ENCODE data around the gene RABGGTA.

The RABGGTA gene, protein sequence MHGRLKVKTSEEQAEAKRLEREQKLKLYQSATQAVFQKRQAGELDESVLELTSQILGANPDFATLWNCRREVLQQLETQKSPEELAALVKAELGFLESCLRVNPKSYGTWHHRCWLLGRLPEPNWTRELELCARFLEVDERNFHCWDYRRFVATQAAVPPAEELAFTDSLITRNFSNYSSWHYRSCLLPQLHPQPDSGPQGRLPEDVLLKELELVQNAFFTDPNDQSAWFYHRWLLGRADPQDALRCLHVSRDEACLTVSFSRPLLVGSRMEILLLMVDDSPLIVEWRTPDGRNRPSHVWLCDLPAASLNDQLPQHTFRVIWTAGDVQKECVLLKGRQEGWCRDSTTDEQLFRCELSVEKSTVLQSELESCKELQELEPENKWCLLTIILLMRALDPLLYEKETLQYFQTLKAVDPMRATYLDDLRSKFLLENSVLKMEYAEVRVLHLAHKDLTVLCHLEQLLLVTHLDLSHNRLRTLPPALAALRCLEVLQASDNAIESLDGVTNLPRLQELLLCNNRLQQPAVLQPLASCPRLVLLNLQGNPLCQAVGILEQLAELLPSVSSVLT

DNA sequence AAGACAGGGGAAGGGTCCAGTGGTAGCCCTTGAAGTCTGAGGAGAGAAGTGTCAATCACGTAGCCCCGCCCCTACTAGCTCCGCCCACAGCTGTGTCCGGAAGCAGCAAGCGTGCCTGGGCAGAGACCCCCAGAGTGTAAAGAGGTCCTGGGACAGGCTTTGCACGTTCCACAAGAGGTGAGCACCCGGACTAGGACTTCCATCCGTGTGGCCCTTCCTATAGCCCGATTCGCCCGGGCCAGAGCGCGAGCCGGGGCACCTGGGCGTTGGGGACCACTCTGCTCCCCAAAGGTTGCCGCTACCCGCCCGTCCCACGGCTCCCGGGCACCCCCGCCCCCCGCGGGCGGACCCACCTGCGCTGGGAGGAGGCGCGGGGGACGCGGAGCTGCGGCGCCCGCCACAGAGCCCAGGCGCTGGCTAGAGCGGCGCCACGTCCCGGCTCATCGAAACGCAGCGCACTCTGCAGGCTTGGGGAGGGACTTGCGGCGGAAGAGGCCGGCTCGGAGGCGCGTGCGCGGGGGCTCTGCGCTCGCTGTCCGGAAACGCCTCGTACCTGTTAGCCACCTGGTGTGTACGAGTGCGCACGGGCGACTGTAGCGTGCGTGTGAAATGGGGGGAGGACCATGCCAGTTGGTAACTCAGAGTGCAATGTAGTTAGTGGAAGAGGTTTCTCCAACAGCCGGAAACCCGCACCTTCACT, at the start of gene RABGGTA:
Gene RABGGTA (minus strand): TSS at position 464 of the 700 bp plus-strand sequence. CDS start 482 bp downstream, outside the sequence.
- DNase-seq (ENCODE audit: insufficient read length, low spot score) (peak; percentile 91), FAIRE-seq (peak; percentile 82)

DNA sequence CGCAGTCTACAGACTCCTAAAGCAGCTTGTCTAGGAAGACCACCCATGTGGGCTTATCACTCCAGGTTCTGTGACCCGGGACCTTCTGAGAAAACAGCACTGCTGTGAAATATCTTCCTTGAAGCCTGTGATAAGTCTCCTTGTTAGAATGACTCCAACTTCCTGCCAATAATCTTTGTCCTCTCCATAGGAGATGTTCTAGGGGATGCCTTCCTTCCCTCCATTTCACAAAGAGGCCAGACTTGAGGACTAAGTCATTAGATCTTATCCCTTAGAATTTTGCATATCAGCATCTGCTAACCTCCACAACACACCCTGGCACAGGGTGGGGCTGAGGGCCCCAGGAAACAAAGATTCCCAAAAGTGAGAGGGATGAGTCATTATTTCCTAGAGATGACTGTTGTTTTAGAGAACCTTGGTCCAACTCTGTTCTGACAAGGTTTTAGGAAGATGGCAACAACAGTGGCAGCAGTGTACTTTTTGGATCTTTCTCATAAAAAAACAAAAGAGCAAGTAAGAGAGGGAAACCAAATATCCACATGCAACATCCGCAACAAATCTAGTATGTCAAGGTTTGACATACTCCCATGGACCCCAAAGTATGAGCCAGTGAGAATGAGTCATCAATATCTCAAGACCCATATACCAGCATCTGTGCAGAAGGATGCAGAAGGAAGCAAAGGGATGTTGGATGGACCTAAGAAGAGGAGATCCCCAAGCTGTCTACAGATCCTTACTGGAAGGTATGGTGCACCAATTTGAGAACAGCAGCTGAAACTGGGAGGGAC, 45.9 kb upstream of the RABGGTA start:
- DNase-seq (ENCODE audit: insufficient read length, low spot score) (no peak), FAIRE-seq (no peak)

DNA sequence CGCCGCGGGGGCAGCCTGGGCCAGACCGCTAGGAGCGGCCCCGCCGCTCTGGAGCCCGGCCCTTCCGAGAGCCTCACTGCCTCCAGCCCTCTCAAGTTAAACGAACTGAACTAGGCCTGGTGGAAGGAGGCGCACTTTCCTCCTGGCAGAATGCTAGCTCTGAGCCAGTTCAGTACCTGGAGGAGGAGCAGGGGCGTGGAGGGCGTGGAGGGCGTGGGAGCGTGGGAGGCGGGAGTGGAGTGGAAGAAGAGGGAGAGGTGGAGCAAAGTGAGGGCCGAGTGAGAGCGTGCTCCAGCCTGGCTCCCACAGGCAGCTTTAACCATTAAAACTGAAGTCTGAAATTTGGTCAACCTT, 45.2 kb upstream of the RABGGTA start:
- no peak for FAIRE-seq
- no peak for DNase-seq (ENCODE audit: insufficient read length, low spot score)

DNA sequence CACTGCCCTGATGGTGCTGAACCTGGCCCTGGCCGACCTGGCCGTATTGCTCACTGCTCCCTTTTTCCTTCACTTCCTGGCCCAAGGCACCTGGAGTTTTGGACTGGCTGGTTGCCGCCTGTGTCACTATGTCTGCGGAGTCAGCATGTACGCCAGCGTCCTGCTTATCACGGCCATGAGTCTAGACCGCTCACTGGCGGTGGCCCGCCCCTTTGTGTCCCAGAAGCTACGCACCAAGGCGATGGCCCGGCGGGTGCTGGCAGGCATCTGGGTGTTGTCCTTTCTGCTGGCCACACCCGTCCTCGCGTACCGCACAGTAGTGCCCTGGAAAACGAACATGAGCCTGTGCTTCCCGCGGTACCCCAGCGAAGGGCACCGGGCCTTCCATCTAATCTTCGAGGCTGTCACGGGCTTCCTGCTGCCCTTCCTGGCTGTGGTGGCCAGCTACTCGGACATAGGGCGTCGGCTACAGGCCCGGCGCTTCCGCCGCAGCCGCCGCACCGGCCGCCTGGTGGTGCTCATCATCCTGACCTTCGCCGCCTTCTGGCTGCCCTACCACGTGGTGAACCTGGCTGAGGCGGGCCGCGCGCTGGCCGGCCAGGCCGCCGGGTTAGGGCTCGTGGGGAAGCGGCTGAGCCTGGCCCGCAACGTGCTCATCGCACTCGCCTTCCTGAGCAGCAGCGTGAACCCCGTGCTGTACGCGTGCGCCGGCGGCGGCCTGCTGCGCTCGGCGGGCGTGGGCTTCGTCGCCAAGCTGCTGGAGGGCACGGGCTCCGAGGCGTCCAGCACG, 44.6 kb upstream of the RABGGTA start:
- FAIRE-seq (no peak), DNase-seq (ENCODE audit: insufficient read length, low spot score) (no peak)

DNA sequence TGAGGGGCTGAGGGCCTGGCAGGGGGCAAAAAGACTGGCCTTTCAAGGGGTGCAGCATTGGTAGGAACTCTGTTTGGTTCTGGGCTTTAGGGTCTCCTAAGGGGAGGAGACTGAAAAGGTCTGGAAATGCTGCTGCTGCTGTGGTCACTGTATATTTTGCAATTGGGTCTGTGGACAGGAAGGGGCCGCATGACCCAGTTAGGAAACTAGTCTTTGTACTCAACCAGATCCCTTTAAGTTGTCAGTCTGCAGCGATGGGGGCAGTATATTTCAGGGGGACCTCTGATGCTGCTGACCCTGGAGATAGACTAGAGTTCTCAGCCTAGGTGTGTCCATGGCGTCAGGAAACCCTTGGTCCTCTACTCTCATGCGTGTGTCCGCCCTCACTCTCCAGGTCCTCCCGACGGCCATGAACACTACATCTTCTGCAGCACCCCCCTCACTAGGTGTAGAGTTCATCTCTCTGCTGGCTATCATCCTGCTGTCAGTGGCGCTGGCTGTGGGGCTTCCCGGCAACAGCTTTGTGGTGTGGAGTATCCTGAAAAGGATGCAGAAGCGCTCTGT, 43.9 kb upstream of the RABGGTA start:
- no peak for DNase-seq (ENCODE audit: insufficient read length, low spot score)
- no peak for FAIRE-seq

DNA sequence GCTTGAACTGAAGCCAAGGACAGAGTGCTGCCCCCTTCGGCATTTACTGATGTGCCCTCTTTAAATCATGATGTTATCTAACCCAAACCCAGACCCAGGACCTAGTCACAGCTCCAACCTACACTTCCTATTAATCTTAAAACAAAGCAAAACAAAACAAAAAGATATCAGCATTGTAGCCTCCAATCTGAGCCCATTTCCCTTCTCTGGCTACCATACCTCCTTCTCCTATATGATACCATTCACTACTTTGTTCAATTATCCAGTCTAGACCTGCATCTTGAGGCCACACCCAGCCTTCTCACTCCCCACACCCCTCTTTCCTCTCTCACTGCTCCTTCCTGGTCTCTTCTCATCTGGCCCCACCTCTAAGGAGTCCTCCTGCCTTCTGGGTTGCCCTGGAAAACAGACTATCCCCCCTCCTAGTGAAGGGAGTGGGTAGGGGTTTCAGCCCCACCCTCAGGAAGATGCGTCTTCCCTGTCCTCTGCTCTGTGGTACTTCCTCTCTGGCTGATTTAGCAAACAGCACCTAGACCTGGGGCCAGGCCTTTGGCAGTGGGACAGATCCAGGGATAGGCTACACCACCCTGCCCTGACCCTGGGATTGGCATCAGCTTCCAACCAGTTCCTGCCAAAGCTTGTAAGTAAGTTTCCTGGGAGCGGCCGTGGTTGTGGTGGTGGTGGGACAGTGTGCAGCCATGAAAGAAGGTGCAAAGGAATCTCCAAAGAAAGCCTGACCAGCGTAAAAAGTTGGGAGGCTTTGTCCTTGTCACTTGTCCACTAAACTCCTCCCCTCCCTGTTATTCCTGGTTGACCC, 43.2 kb upstream of the RABGGTA start:
- no peak for FAIRE-seq

DNA sequence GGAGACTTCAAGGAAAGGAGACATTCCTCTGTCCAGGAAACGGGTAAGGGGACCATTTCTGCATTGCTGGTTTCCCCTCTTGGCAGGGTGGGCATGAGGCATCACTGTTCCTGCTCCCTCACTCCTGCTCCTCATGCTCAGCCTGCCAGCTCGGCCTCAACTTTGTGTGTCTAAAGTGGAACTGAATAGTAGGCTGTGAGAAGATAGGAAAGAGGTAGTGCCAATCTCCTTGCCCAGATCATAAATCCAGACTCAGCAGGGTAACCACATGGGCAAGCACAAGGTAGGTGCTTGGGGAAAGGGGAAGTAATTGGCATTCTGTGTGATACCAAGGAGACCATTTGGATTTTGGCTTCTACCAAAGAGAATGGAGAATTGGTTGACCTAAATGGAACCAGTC, 42.5 kb upstream of the RABGGTA start:
- DNase-seq (ENCODE audit: insufficient read length, low spot score) = no peak
- FAIRE-seq = no peak

More for the DNA sequence above, 43.2 kb upstream of the RABGGTA start:
- no peak for DNase-seq (ENCODE audit: insufficient read length, low spot score)

DNA sequence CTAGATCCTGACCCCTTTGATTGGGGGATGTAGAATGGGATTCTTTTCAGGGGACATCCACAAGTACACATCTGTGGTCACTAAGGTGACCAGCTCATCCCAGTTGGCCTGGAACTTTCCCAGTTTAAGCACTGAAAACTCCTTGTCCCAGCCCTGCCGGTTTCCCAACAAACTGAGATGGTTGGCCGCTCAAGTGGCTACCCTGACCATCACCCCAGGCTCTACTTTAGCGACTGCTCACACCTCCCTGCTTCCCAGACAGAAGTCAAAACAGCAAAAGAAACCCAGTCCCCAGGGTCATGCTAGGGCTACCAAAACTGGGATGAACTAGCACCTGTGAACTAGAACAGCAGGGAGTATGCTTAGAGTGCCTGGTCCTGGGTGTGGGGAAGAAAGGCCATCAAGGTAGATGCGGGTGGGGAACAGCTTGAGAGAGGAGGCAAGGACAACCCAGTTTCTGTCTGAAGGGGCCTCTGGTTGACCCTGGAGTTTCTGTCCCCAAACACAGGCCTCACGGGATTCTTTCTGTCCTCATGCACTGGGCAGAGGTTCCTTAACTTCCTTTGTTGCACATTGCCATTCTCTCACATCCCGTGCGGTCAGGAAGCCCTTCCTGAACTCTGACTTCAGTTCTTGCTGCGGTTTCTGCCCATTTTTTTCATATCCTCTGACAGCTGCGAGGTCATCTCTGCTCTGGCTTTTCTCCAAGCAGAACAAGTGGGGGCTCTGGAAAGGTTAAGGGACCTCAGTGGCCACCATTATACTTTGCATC, 41.5 kb upstream of the RABGGTA start:
- peak; percentile 52 for FAIRE-seq

DNA sequence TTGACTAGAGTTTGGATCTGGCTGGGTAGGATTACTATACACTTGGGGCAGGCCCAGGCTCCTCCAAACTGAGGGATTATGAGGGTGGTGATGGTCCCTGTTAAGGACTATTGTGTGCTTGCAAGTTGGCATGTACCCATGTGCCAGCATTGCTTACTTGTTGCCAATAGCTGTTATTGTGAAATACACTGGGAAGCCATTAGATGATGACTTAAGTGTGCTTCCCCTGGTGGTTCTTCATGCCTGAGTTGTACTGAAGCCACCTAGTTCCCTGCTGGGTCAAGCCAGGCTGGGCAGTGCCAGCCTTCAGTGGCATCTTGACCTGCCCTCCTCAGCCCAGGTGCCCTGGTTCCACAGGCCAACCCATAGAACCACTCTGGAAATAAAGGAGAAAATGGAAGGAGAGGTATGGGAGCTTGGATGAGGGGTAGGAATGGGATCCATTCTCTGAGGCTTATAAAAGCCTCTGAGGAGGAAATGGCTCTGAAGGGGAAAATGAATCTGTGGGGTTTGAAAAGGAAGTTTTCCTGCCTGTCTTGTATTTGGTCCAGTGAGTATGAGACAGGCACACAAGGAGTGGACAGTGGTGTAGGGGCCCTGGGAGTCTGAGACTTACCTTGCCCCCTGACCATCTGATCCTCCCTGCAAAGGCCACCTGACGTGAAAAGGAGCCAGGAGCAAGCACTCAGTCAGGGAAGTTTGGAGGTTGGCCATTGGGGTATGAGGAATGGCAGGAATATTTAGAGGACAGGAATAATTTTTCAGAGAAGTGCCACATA, 40.6 kb upstream of the RABGGTA start:
- FAIRE-seq (peak; percentile 23), DNase-seq (ENCODE audit: insufficient read length, low spot score) (no peak)

More for the DNA sequence above, 41.5 kb upstream of the RABGGTA start:
- DNase-seq (ENCODE audit: insufficient read length, low spot score) = no peak

DNA sequence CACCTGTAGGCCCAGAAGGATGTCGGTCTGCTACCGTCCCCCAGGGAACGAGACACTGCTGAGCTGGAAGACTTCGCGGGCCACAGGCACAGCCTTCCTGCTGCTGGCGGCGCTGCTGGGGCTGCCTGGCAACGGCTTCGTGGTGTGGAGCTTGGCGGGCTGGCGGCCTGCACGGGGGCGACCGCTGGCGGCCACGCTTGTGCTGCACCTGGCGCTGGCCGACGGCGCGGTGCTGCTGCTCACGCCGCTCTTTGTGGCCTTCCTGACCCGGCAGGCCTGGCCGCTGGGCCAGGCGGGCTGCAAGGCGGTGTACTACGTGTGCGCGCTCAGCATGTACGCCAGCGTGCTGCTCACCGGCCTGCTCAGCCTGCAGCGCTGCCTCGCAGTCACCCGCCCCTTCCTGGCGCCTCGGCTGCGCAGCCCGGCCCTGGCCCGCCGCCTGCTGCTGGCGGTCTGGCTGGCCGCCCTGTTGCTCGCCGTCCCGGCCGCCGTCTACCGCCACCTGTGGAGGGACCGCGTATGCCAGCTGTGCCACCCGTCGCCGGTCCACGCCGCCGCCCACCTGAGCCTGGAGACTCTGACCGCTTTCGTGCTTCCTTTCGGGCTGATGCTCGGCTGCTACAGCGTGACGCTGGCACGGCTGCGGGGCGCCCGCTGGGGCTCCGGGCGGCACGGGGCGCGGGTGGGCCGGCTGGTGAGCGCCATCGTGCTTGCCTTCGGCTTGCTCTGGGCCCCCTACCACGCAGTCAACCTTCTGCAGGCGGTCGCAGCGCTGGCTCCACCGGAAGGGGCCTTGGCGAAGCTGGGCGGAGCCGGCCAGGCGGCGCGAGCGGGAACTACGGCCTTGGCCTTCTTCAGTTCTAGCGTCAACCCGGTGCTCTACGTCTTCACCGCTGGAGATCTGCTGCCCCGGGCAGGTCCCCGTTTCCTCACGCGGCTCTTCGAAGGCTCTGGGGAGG, 39.5 kb upstream of the RABGGTA start, which contains the start of gene LTB4R:
Gene LTB4R (plus strand): TSS at position 857 of the 959 bp plus-strand sequence. CDS start 4,150 bp downstream, outside the sequence.
- FAIRE-seq (peak; percentile 81), DNase-seq (ENCODE audit: insufficient read length, low spot score) (peak; percentile 76)

DNA sequence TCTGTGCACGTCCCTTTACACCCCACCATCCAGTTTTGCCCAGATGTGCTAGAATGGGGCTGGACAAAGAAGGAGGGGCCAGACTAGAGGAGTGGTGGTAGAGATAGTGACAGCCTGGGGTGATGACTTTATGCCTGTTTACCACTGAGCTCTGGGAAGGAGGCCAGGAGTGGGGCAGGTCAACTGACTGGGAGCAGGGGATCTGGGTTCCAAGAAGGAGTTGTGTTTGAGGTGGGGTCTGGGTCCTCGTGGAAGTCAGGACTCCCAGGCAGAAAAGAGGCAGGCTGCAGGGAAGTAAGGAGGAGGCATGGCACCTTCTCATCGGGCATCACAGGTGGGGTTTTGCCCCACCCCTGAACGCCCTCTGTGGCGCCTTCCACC, 38.9 kb upstream of the RABGGTA start:
- FAIRE-seq (peak; percentile 11), DNase-seq (ENCODE audit: insufficient read length, low spot score) (no peak)

DNA sequence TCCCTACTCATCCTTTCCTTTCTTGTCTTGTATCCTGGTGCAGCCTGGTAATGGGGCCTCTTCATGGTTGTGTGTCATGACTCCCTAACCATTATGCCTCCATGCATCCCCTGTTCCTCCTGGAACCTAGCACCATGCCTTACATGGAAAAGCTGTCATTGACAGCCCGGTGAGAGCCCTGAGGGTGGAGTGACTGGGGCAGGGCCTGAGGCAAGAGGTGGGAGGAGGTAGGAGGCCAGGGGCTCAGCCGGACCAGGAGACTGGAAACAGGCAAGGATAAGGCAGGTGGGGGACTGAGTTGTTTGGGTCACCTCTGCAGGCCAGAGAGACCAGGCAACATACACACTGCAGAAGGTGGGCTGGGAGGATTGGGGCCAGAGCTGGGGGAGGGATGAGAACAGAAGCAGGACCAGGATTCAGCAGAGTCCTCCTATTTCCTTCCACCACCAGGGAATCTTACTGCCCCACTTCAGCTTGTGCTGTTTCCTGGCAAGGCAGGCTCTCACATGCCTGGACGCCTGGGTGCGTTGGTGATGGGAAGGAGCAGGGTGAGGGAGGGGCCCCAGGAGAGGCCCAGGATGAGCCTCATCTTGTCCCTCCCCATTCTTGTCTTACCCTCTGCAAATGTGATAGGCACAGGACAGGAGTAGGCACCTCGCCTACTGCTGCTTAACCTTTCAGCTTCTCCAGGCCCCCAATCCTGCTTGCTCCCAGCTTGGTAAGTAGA, 38.3 kb upstream of the RABGGTA start, which contains the start of gene LTB4R2:
Gene LTB4R2 (plus strand): TSS at position 603 of the 727 bp plus-strand sequence. CDS start 525 bp downstream, outside the sequence.
- no peak for FAIRE-seq
- DNase-seq (ENCODE audit: insufficient read length, low spot score) = no peak

DNA sequence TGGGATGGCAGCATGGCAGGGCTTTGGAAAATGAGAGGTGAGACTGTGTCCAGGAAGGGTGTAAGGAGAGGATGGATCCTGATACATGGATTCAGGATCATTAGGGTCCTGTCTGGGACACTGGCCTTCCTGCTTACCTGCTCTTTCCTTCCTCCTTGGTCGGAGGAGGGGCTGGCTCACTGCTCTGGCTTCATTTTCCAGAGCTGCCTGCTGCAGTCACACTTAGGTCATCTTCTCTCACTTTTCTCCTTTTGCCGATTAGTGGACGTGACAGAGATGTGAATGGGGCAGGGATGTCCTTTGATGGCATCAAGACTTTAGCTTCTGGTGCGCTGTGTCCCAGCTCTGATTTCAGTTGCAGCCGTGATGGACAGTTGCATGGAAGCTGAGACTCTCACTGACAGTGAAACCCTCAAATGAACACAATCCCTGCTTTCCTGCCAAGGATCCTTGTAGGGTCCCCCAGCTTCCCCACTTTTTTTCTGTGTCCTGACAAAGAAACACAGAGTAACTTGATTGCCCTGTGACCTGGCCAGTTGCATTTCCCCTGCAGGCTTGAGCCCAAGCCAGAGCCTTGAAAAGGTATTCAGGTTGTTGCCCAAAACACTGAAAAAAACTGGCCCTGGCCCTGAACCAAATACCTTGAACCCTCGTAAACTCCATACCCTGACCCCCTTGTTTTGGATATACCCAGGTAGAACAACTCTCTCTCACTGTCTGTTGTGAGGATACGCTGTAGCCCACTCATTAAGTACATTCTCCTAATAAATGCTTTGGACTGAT, 37.1 kb upstream of the RABGGTA start:
- FAIRE-seq = no peak
- no peak for DNase-seq (ENCODE audit: insufficient read length, low spot score)

DNA sequence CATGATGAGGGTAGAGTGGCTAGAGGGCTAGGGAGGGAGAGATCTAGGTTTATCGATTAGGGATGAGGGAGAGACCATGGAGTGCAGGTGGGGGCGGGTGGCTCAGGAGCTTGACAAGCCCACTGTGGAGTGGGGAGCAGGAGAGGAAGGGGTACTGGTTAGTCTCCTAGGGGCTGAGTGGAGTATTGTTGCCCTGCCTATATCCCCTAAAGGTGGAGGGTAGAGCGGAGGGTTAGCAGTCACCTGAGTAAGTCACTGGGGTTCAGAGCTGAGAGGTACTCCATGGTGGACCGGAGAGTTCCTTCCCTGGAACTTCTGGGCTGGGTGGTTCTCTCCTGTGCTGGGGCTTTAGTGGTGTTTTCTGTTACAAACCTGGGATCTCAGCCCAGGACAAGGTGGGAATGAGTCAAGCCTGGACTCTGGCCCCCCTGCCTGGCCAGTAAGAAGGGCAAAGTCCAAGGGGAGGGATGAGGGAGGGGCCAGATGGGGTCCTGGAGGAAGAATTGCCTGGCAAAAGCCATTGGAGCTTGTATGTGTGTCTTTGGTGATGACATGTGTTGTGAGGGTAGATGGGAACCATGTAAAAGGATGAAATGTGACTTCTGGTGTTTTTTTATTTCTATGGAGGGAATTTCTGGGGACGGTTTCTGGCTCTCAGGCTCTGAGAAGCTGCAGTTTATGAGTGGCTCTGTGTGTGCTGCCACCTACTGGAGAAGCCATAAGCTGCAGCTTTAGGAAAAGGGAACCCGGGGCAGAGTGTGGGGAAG, 36.4 kb upstream of the RABGGTA start, which contains the start of gene CIDEB:
Gene CIDEB (minus strand): TSS at position 403 of the 767 bp plus-strand sequence. CDS start 119 bp downstream, at position 284.
- no peak for DNase-seq (ENCODE audit: insufficient read length, low spot score)

More for the DNA sequence above, 36.4 kb upstream of the RABGGTA start, which contains the start of gene CIDEB:
- FAIRE-seq = peak; percentile 86
